DOHH2 (cell line): Measurements from ENCODE around the gene TLCD2.

ENCODE experiments used
- H3F3A ChIP-seq: fragments of 200-600 bp; sonication (generic), shearing (Covaris generic); 2 replicates; pipeline ENCODE4 v1.6.0; 2016; ENCODE audit warnings: antibody characterized with exemption, mild to moderate bottlenecking; ENCODE audit not compliant: control insufficient read depth, insufficient read depth
- H3K27ac ChIP-seq: fragments of 200-600 bp; sonication (generic); 2 replicates; pipeline ENCODE4 v1.5.1; 2014; ENCODE audit warnings: low read depth, mild to moderate bottlenecking, low read length, moderate library complexity
- H3K27me3 ChIP-seq: fragments of 200-600 bp; sonication (generic); 2 replicates; pipeline ENCODE4 v1.6.1; 2014; ENCODE audit warnings: mild to moderate bottlenecking, low read length, mixed read lengths; ENCODE audit not compliant: control insufficient read depth
- H3K36me3 ChIP-seq: fragments of 200-600 bp; sonication (generic); 2 replicates; pipeline ENCODE4 v1.6.1; 2014; ENCODE audit warnings: mild to moderate bottlenecking, low read length, moderate library complexity, mixed read lengths; ENCODE audit not compliant: control insufficient read depth
- H3K4me1 ChIP-seq: fragments of 200-600 bp; sonication (generic); 2 replicates; pipeline ENCODE4 v1.6.1; 2014; ENCODE audit warnings: mild to moderate bottlenecking, low read length, mixed read lengths; ENCODE audit not compliant: control insufficient read depth
- H3K4me2 ChIP-seq: fragments of 200-600 bp; sonication (generic); 2 replicates; pipeline ENCODE4 v1.6.0; 2014; ENCODE audit warnings: mild to moderate bottlenecking, low read length, moderate library complexity
- H3K4me3 ChIP-seq: fragments of 200-600 bp; sonication (generic); 2 replicates; pipeline ENCODE4 v1.5.1; 2014; ENCODE audit warnings: mild to moderate bottlenecking, low read length, mixed read lengths
- H3K79me2 ChIP-seq: fragments of 200-600 bp; sonication (generic); 2 replicates; pipeline ENCODE4 v1.6.1; 2014; ENCODE audit warnings: mild to moderate bottlenecking, low read length, mixed read lengths; ENCODE audit not compliant: control insufficient read depth
- H3K9me2 ChIP-seq: fragments of 200-600 bp; sonication (generic); replicated peaks from 2 replicates; pipeline ENCODE4 v1.6.1; 2014; ENCODE audit warnings: mild to moderate bottlenecking, low read length, mixed read lengths; ENCODE audit not compliant: control insufficient read depth
- H3K9me3 ChIP-seq: fragments of 200-600 bp; sonication (generic); 2 replicates; pipeline ENCODE4 v1.6.1; 2014; ENCODE audit warnings: antibody characterized with exemption, low read length, mixed read lengths; ENCODE audit not compliant: control insufficient read depth, insufficient read depth
- H4K20me1 ChIP-seq: fragments of 200-600 bp; sonication (generic); 2 replicates; pipeline ENCODE4 v1.6.0; 2014; ENCODE audit warnings: low read depth, mild to moderate bottlenecking, antibody characterized with exemption, low read length, moderate library complexity; ENCODE audit not compliant: control insufficient read depth, insufficient read depth
- CTCF ChIP-seq: fragments of 200-600 bp; sonication (generic); IDR thresholded peaks from one replicate; pipeline ENCODE4 v1.5.1; 2014; ENCODE audit warnings: antibody characterized with exemption, mild to moderate bottlenecking, low read depth, low read length; ENCODE audit not compliant: poor library complexity, severe bottlenecking
- EZH2phosphoT487 ChIP-seq: fragments of 200-600 bp; sonication (generic); IDR thresholded peaks from 2 replicates; pipeline ENCODE4 v1.6.1; 2017; ENCODE audit warnings: borderline replicate concordance, mild to moderate bottlenecking, antibody characterized with exemption, low read length, moderate library complexity, mixed read lengths

TLCD2 gene

DNA sequence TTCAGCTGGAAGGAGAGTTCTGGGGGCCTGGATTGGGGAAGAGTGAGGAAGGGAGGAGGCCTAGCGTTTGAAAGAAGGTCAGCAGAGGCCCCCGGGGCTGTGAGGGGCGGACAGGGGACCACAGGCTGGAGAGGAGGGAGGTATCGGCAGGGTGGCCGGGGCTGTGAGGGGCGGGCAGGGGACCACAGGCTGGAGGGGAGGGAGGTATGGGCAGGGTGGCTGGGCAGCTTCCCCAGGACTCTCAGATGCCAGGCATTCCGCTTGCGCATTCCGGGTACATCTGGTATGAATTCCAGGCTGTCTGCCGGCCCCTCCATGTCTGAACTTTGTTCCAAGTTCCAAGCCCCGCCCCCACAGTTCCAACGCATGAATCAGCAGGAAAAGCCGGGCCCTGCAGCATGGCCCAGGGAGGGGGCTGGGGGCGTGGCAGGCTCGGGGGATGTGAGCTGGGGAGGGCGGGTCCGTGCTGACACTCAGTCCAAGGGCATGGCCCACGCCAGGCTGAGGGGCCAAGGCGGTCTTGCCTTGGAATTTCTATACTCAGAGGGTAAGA lies 4.3 kb upstream of the TLCD2 start:
- Histone ChIP-seq H3K9me3 (no peaks in the 10 kb centered on the region), H3K4me3 (peak overlapping the region; percentile 84; the same call in 1 of the 2 replicates), H3K4me2 (peak overlapping the region; percentile 93; the same call in 1 of the 2 replicates), H3K36me3 (no peaks in the 10 kb centered on the region), H3K27me3 (peaks cover 48% of the 10 kb centered on the region), H3F3A (peaks cover 7% of the 10 kb centered on the region), H3K9me2 (no peaks in the 10 kb centered on the region), H3K4me1 (peaks cover 43% of the 10 kb centered on the region), H4K20me1 (no peaks in the 10 kb centered on the region), H3K27ac (no peak overlapping the region), H3K79me2 (no peaks in the 10 kb centered on the region)
- no peak for TF ChIP-seq CTCF
- TF ChIP-seq EZH2phosphoT487 = no peak

GRCh38 chr17:1713878-1714426 lies 3.8 kb upstream of the TLCD2 start:
- H3K4me1 ChIP-seq = peaks cover 43% of the 10 kb centered on the region
- H3K36me3 ChIP-seq = no peaks in the 10 kb centered on the region
- H3K79me2 ChIP-seq = no peaks in the 10 kb centered on the region
- H3K9me2 ChIP-seq = no peaks in the 10 kb centered on the region
- H4K20me1 ChIP-seq = no peaks in the 10 kb centered on the region
- H3K27ac ChIP-seq = no peak overlapping the region
- TF ChIP-seq EZH2phosphoT487 (no peak), CTCF (peak; percentile 81)
- peaks cover 7% of the 10 kb centered on the region for H3F3A ChIP-seq
- no peaks in the 10 kb centered on the region for H3K9me3 ChIP-seq
- H3K4me3 ChIP-seq = no peak overlapping the region
- H3K4me2 ChIP-seq = peak overlapping the region; percentile 93; the same call in 1 of the 2 replicates
- peaks cover 53% of the 10 kb centered on the region for H3K27me3 ChIP-seq

DNA sequence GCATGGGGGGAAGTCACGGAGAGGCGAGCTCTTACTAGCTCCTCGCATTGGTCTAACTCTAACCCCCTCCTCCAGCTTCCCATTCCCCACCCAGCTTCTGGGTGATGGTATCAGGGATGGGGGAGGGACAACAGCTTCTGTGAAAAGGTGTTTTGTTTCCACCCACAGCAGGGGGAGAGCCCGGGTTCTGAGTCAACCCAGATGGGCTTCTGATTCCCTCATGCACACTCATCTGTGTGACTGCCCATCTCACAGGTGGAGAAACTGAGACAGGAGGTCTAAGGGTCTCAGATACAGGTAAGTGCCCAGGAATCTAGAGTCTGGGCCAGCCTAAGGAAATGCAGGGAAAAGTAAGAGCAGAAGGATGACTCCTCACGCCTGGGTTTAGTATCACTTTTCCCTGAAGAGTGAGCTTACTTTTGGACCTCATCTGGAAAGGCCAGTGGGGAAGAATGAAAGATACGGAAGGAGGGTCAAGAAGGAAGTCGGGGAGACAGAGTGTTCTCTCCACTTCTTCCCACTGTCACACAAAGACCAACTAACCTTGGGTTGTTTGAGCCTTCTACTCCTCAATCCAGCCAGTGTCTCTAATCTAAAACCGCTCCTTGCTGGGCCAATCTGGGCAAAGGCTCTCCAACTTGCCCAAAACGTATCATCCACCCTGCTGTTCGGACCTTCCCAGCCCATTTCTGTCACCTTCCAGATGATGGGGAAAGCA lies 3.1 kb upstream of the TLCD2 start:
- no peaks in the 10 kb centered on the region for H3K36me3 ChIP-seq
- H3K4me3 ChIP-seq = no peak overlapping the region
- TF ChIP-seq CTCF (no peak), EZH2phosphoT487 (no peak)
- no peaks in the 10 kb centered on the region for H3K79me2 ChIP-seq
- H3K4me1 ChIP-seq = peaks cover 43% of the 10 kb centered on the region
- no peak overlapping the region for H3K4me2 ChIP-seq
- H3K9me2 ChIP-seq = no peaks in the 10 kb centered on the region
- no peaks in the 10 kb centered on the region for H3K9me3 ChIP-seq
- H3F3A ChIP-seq = peaks cover 7% of the 10 kb centered on the region; the same call in 1 of the 2 replicates
- H3K27me3 ChIP-seq = peaks cover 59% of the 10 kb centered on the region
- H4K20me1 ChIP-seq = no peaks in the 10 kb centered on the region
- no peak overlapping the region for H3K27ac ChIP-seq
